Thyroid gland (tissue), 4 donors: ENCODE measurements around the gene CELSR2. TPM values are rescaled to one million over a fixed set of nuclear protein-coding genes. Genes with fewer than 3 reads are reported as not detected.

ENCODE experiments used
- DNase-seq, 2 donors: peaks; one replicate each; pipeline ENCODE4 v3.0.0-alpha.2; 2019
- H3K27ac ChIP-seq, 3 donors: fragments of 200-600 bp; sonication (generic); 1 replicate in 2 of 3; 2 replicates in 1 of 3; pipeline ENCODE4 v1.5.1; 2016 to 2019; ENCODE audit warnings: mild to moderate bottlenecking in 1 of 3, moderate library complexity in 1 of 3
- H3K27me3 ChIP-seq: fragments of 200-600 bp; sonication (generic); one replicate; pipeline ENCODE4 v1.5.1; 2019
- H3K36me3 ChIP-seq, 2 donors: fragments of 200-600 bp; sonication (generic); one replicate each; pipeline ENCODE4 v1.5.1; 2016 to 2019
- H3K4me1 ChIP-seq, 2 donors: fragments of 200-600 bp; sonication (generic); one replicate each; pipeline ENCODE4 v1.5.1; 2017 to 2019
- H3K4me3 ChIP-seq, 3 donors: fragments of 200-600 bp; sonication (generic); replicated peaks in 1 of 3; 1 replicate in 2 of 3; 2 replicates in 1 of 3; pipeline ENCODE4 v1.5.1; 2016; ENCODE audit warnings: mild to moderate bottlenecking in 1 of 3
- H3K9me3 ChIP-seq: fragments of 200-600 bp; sonication (generic); one replicate; pipeline ENCODE4 v1.5.1; 2017
- POLR2A ChIP-seq, 2 donors: fragments of 450-650 bp; IDR thresholded peaks; one replicate each; pipeline ENCODE4 v1.6.1; 2017; ENCODE audit warnings: antibody characterized with exemption in 2 of 2, mild to moderate bottlenecking in 2 of 2, moderate library complexity in 1 of 2
- WGBS, 2 donors: methylation state at CpG; one replicate each; pipeline ENCODE4 v1.1.5; 2017; 5-methylcytosine and 5-hydroxymethylcytosine counted together
- intact Hi-C: fragments of 100-400 bp; cut with DNase I; formaldehyde crosslinking; loops from one replicate; pipeline ENCODE4 v1.15.1; 2023
- total RNA-seq, 4 donors: library from RNA; depleted of rRNA; stranded (reverse); fragments of >200 nt; gene quantifications; one replicate each; pipeline ENCODE4 v1.2.3, GENCODE V29; 2016
- TF ChIP-seq, protein P1 (sequence below), 6 experiments: fragments of 200-600 bp in 3 of 6; fragments of 450-650 bp in 3 of 6; sonication (generic) in 3 of 6; IDR thresholded peaks; one replicate each; pipeline ENCODE4 v1.5.1; 2016 to 2019; ENCODE audit warnings: antibody characterized with exemption in 6 of 6, mild to moderate bottlenecking in 2 of 6, inconsistent platforms in 1 of 6, moderate library complexity in 1 of 6

The CELSR2 gene
- total RNA-seq, 4 donors from 2014 or later: 23.5 to 54.9 (median 47.6) TPM

DNA sequence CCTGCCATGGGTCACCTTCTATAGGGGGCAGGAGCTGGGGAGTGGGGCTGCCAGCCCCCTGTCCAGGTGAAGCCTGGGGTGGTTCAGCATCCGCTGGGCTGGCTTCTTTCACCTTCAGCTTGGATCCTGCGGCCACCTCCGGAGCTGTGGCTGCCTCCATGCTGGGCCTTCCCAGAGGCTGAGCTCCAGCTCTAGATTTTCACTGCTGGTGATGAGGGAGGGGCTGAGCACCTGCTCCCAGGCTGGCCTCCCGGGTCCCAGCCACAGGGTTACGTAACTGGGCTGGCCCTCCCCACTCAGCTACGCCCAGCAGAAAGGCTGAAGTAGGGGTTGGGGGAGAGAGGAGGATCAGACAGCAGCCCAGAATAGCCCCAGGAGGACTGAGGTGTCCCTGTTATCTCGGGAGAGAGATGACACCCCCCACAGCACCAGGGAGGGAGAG, 57.5 kb downstream of the CELSR2 start, which contains the start of gene MYBPHL:
Gene MYBPHL (minus strand): TSS at position 180 of the 442 bp plus-strand sequence. CDS start 20 bp downstream, at position 160.
- Histone ChIP-seq H3K4me3 (no peak within 1 kb of the TSS), H3K27me3 (no peaks in the 10 kb centered on the region), H3K4me1 (peaks cover 30 to 39% of the 10 kb centered on the region in 2 donors), H3K9me3 (no peaks in the 10 kb centered on the region), H3K27ac (peak within 1 kb of the TSS; percentile 49 to 62 (median 54)), H3K36me3 (no peaks in the 10 kb centered on the region)
- intact Hi-C loops: no loop called here
- TF ChIP-seq, protein P1, sequence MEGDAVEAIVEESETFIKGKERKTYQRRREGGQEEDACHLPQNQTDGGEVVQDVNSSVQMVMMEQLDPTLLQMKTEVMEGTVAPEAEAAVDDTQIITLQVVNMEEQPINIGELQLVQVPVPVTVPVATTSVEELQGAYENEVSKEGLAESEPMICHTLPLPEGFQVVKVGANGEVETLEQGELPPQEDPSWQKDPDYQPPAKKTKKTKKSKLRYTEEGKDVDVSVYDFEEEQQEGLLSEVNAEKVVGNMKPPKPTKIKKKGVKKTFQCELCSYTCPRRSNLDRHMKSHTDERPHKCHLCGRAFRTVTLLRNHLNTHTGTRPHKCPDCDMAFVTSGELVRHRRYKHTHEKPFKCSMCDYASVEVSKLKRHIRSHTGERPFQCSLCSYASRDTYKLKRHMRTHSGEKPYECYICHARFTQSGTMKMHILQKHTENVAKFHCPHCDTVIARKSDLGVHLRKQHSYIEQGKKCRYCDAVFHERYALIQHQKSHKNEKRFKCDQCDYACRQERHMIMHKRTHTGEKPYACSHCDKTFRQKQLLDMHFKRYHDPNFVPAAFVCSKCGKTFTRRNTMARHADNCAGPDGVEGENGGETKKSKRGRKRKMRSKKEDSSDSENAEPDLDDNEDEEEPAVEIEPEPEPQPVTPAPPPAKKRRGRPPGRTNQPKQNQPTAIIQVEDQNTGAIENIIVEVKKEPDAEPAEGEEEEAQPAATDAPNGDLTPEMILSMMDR (IDR thresholded peaks at IDR 0.05): no peak
- no peak for TF ChIP-seq POLR2A (IDR thresholded peaks at IDR 0.05)
- no peak for DNase-seq
- WGBS, 2 donors: 76 to 82% methylated on average over 2 to 6 of the region's 7 CpGs

DNA sequence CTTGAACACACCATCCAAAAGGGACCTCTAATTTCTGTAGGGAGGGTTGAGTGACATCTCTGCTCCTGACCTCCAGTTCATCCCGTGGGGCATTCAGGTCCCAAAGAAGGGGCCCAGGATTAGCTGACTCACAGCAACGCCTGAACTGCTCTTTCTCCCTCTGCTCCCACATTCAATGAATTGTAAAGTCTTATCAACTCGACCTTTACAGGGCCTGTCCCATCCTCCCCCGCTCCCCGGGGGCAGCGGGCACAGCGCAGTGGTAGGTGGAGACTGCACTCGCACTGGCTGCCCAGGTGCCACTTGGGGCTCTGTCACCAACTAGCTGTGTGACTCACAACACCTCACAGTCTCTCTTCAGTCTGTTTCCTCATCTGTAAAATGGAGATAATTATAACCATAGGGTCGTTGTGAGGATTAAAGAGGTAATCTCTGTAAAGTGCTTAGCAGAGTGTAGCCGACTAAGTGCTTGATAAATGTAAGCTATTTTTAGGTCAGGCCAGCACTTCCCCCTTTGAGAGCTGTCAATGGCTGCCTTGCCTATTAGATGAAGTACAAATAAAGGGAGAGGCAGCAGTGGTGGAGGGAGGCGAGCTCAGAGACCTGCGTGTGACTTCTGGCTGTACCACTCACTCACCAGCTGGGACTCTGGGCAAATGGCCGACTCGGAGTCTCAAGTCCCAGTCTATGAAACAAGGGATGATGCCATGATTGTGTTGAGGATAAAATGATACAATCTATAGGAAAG, 58.1 kb downstream of the CELSR2 start:
- Histone ChIP-seq H3K9me3 (no peaks in the 10 kb centered on the region), H3K36me3 (no peaks in the 10 kb centered on the region), H3K4me3 (no peak overlapping the region), H3K27me3 (no peaks in the 10 kb centered on the region), H3K4me1 (peaks cover 30 to 39% of the 10 kb centered on the region in 2 donors), H3K27ac (peak overlapping the region; percentile 23 to 62 (median 28))
- peak; percentile 38 to 43 for DNase-seq
- no peak for TF ChIP-seq POLR2A (IDR thresholded peaks at IDR 0.05)
- TF ChIP-seq, protein P1 (IDR thresholded peaks at IDR 0.05): no peak
- WGBS, 2 donors: 51 to 62% methylated on average over 14 of the region's 14 CpGs
- intact Hi-C loops: no loop called here

DNA sequence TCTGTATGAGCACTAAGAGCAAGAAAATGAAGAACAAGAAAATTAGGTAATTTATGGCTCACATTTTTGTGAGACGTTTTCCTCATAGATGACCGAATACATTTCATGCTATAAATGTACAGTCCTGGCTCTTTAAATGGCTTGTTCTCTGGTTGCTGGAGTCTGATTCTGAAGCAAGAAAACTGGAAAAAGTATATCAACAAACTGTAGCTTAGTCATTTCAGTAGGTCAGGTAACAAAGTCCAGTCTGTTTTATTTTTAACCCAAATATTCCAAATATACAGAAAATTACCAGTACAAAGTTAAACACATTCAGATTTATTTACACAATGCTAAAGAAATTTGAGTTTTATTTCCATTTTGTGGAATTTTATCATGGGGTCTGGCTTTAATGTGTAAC, 60.0 kb downstream of the CELSR2 start:
- Histone ChIP-seq H3K9me3 (no peaks in the 10 kb centered on the region), H3K27ac (peak overlapping the region in 1 of 3 donors; percentile 21), H3K27me3 (no peaks in the 10 kb centered on the region), H3K4me1 (peaks cover 30 to 39% of the 10 kb centered on the region in 2 donors), H3K36me3 (peaks cover 0 to 11% of the 10 kb centered on the region in 2 donors), H3K4me3 (no peak overlapping the region)
- no peak for DNase-seq
- intact Hi-C loops: no loop called here
- WGBS, 2 donors: 71% methylated on average over 2 of the region's 2 CpGs
- no peak for TF ChIP-seq POLR2A (IDR thresholded peaks at IDR 0.05)
- TF ChIP-seq, protein P1 (IDR thresholded peaks at IDR 0.05): no peak

DNA sequence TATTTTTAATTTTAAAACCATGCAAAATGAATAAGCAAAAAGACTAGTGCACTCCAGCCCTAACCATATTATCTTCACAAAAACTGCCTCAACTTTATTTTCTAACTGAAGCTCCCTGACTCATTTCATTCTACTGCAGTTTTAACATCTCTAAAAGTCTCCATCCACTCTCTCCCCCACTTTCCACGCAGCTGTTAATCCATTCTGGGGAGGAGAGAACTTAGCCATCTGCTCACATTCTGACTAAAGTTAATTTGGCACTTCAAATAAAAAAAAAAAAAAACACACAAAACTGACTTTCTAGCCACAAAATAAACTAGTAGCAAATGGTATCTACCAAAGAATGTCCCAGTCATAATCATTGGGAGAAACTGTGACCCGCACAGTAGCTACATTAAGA, 62.9 kb downstream of the CELSR2 start:
- Histone ChIP-seq H3K9me3 (no peaks in the 10 kb centered on the region), H3K4me1 (peaks cover 19 to 20% of the 10 kb centered on the region in 2 donors), H3K4me3 (no peak overlapping the region), H3K36me3 (peaks cover 11 to 29% of the 10 kb centered on the region in 2 donors), H3K27ac (no peak overlapping the region), H3K27me3 (no peaks in the 10 kb centered on the region)
- intact Hi-C loops: no loop called here
- WGBS, 2 donors: 90 to 95% methylated on average over 2 of the region's 2 CpGs
- no peak for DNase-seq
- TF ChIP-seq, protein P1 (IDR thresholded peaks at IDR 0.05): no peak
- TF ChIP-seq POLR2A (IDR thresholded peaks at IDR 0.05): no peak
